HG03097 (cell line): ENCODE results near the gene CACNA1E.
"Not testable (repeated sequence)": the region's sequence is repeated elsewhere in the genome, so short reads cannot be mapped to it uniquely, and the experiment has no call there.

Experiments
- ATAC-seq: cut with Tn5 transposase; IDR thresholded peaks from one replicate; pipeline ENCODE4 v1.9.1; 2021; ENCODE audit not compliant: unreplicated experiment, low FRiP score

CACNA1E gene

GRCh38 chr1:181514298-181515290 is 31.3 kb downstream of the CACNA1E start:
- peak; percentile 72 for ATAC-seq

GRCh38 chr1:181516706-181517105 is 33.4 kb downstream of the CACNA1E start:
- ATAC-seq: no peak

- ATAC-seq: no peak
Observed at GRCh38 chr1:181517181-181517875, 34.0 kb downstream of the CACNA1E start.

- ATAC-seq: no peak
Observed at GRCh38 chr1:181518152-181518551, 34.8 kb downstream of the CACNA1E start.

- ATAC-seq: no peak
Observed at GRCh38 chr1:181522864-181523263, 39.5 kb downstream of the CACNA1E start.

GRCh38 chr1:181525104-181525721 is 41.9 kb downstream of the CACNA1E start:
- ATAC-seq: no peak

GRCh38 chr1:181528241-181528640 is 44.9 kb downstream of the CACNA1E start:
- not testable (repeated sequence) for ATAC-seq

- no peak for ATAC-seq
Observed at GRCh38 chr1:181531441-181531840, 48.1 kb downstream of the CACNA1E start.

GRCh38 chr1:181531951-181532600 is 48.8 kb downstream of the CACNA1E start:
- no peak for ATAC-seq

GRCh38 chr1:181538836-181539235 is 55.5 kb downstream of the CACNA1E start:
- ATAC-seq: no peak

GRCh38 chr1:181541458-181541857 is 58.1 kb downstream of the CACNA1E start:
- no peak for ATAC-seq

GRCh38 chr1:181541947-181542346 is 58.6 kb downstream of the CACNA1E start:
- no peak for ATAC-seq

- ATAC-seq: not testable (repeated sequence)
Observed at GRCh38 chr1:181542406-181542805, 59.1 kb downstream of the CACNA1E start.

GRCh38 chr1:181545395-181545794 is 62.1 kb downstream of the CACNA1E start:
- ATAC-seq: no peak

GRCh38 chr1:181548497-181548896 is 65.2 kb downstream of the CACNA1E start:
- ATAC-seq: no peak

GRCh38 chr1:181551249-181551648 is 67.9 kb downstream of the CACNA1E start:
- ATAC-seq: no peak

- no peak for ATAC-seq
Observed at GRCh38 chr1:181551754-181552153, 68.4 kb downstream of the CACNA1E start.

- no peak for ATAC-seq
Observed at GRCh38 chr1:181554465-181554864, 71.1 kb downstream of the CACNA1E start.

GRCh38 chr1:181556631-181557030 is 73.3 kb downstream of the CACNA1E start:
- ATAC-seq: no peak

GRCh38 chr1:181557313-181557712 is 74.0 kb downstream of the CACNA1E start:
- no peak for ATAC-seq

- ATAC-seq: no peak
Observed at GRCh38 chr1:181558416-181558815, 75.1 kb downstream of the CACNA1E start.
